Activated naive CD8-positive, alpha-beta T cell treated with anti-CD3 and anti-CD28 coated beads for 36 hours (primary cell): Measurements from ENCODE around the gene SCYGR7. TPM values are rescaled to one million over a fixed set of nuclear protein-coding genes. Genes with fewer than 3 reads are reported as not detected.

Experiments
- DNase-seq: peaks from one replicate; pipeline ENCODE4 v3.0.0; 2021
- H3K27ac Mint-ChIP-seq: one replicate; pipeline ENCODE4 v1.8.0; 2022; ENCODE audit warnings: mild to moderate bottlenecking, moderate library complexity, mixed read lengths
- H3K27me3 Mint-ChIP-seq: one replicate; pipeline ENCODE4 v1.8.0; 2022; ENCODE audit warnings: mild to moderate bottlenecking, mixed read lengths
- H3K36me3 Mint-ChIP-seq: one replicate; pipeline ENCODE4 v1.8.0; 2021; ENCODE audit warnings: mild to moderate bottlenecking, mixed read lengths
- H3K4me1 Mint-ChIP-seq: one replicate; pipeline ENCODE4 v1.8.0; 2021; ENCODE audit warnings: mixed read lengths
- H3K4me3 Mint-ChIP-seq: one replicate; pipeline ENCODE4 v1.8.0; 2022; ENCODE audit warnings: mild to moderate bottlenecking, moderate library complexity, mixed read lengths
- H3K9me3 Mint-ChIP-seq: one replicate; pipeline ENCODE4 v1.8.0; 2022; ENCODE audit warnings: mixed read lengths
- total RNA-seq, 2 experiments: library from RNA; stranded (reverse); gene quantifications; one replicate each; pipeline ENCODE4 v1.2.3, GENCODE V29; 2021

The SCYGR7 gene, protein sequence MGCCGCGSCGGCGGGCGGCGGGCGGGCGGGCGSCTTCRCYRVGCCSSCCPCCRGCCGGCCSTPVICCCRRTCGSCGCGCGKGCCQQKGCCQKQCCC
- total RNA-seq, result not detected

DNA sequence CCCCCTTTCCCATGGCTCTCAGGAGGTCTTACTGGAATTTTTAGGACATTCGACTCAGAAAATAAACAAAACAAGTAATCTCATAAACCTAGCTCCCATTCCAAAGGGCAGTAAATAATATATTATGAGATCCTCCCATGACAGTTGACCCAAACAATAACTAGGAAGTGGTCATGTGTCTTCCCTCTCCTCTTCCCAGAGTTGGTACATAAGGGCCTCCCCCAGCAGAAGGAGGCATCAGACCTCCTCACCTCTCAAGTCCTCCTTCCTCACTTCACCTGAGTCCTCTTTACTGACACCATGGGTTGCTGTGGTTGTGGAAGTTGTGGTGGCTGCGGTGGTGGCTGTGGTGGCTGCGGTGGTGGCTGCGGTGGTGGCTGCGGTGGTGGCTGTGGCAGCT, at the start of gene SCYGR7:
Gene SCYGR7 (plus strand): TSS at position 301 of the 400 bp plus-strand sequence. CDS start 0 bp downstream, at position 301.
- Mint-ChIP-seq H3K9me3 (peaks cover 1% of the 10 kb centered on the region), H3K36me3 (no peaks in the 10 kb centered on the region)

DNA sequence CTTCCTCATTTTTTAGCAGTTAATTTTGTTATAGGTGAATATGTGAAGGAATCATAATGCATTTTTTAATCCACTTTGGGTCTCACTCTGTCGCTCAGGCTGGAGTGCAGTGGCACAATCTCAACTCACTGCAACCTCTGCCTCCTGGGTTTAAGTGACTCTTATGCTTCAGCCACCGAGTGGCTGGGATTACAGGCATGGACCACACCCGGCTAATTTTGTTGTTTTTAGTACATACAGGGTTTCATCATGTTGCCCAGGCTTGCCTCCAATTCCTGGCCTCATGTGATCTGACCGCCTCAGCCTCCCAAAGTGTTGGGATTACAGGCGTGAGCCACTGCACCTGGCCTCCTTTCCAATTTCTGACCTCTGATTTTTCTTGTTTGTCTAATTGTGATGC, 43.9 kb upstream of the SCYGR7 start:
- Mint-ChIP-seq H3K4me1 (no peaks in the 10 kb centered on the region), H3K4me3 (no peak overlapping the region), H3K9me3 (no peaks in the 10 kb centered on the region), H3K27ac (no peak overlapping the region), H3K36me3 (no peaks in the 10 kb centered on the region), H3K27me3 (peaks cover 27% of the 10 kb centered on the region)
- DNase-seq, result no peak

More for the DNA sequence above, at the start of gene SCYGR7:
- no peak for DNase-seq
- peaks cover 11% of the 10 kb centered on the region for H3K27me3 Mint-ChIP-seq
- H3K4me3 Mint-ChIP-seq, result no peak within 1 kb of the TSS
- H3K4me1 Mint-ChIP-seq, result no peaks in the 10 kb centered on the region
- H3K27ac Mint-ChIP-seq, result no peak within 1 kb of the TSS

DNA sequence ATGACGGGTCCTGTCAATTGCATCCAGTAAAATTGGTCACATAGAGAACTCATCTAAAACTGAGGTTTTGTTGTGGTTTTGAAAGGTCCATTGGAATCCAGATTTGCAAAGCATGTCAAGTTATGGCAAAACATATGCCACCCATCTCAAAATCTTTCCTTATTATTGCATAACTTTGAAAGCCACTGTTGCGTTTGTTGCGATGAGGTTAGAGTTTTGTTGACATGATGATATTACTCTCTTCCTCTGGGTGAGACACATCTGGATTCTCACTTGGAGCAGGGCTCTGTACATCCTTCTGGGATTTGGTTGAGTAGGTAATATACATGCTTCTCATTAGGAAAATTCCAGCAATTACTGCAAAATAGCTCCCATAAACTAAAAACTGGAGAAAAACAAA, 40.9 kb upstream of the SCYGR7 start:
- Mint-ChIP-seq H3K4me3 (no peak overlapping the region), H3K9me3 (no peaks in the 10 kb centered on the region), H3K27ac (no peak overlapping the region), H3K4me1 (no peaks in the 10 kb centered on the region), H3K27me3 (peaks cover 51% of the 10 kb centered on the region), H3K36me3 (no peaks in the 10 kb centered on the region)
- DNase-seq, result no peak

DNA sequence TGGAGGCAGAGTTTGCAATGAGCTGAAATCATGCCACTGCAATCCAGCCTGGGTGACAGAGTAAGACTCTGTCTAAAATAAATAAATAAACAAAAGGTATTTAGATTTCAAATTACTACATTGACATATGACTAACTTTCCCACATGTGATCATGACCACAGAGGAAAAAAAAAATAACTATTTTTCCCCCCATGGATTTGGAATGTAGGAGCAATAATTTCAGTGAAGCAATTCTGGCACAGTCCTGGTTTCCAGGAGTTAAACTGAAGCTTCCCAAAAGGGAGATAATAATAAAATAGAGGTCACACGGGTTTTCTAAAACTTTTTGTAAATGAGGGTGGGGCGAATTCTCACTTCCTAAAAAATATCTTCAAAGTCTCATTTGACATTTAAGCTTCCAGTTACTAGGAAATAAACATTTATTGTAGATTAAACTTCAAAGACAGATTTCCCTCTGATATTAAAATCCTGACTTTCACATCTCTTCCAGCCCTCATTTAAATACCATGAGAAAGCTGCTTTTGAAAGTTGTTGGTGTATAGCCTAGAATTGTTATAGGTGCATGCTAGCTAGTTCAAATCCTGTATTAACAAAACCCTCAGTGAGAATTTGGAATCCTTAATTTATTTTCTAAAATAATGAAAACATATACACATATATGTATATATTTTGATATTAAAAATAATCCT, 31.0 kb upstream of the SCYGR7 start:
- Mint-ChIP-seq H3K36me3 (no peaks in the 10 kb centered on the region), H3K27ac (no peak overlapping the region)

DNA sequence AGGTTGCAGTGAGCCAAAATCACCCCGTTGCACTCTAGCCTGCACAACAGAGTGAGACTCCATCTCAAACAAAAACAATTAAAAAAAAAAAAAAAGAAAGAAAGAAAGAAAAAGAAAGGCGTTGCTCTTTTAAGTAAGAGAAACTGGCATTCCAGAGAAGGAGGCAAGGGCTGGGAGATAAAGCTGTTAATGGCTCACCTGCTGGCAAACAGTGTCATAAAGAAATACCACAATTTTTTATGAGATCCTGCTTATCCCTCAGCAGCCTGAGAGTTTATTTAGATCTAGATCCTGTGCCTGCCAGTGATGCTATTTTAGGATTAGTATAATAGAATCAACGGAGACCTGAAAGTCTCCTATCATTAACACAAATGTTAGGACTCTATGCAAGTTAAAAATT, 26.6 kb upstream of the SCYGR7 start:
- Mint-ChIP-seq H3K36me3 (no peaks in the 10 kb centered on the region), H3K27me3 (peaks cover 15% of the 10 kb centered on the region), H3K4me1 (no peaks in the 10 kb centered on the region), H3K27ac (no peak overlapping the region), H3K4me3 (no peak overlapping the region), H3K9me3 (no peaks in the 10 kb centered on the region)
- no peak for DNase-seq

More for the DNA sequence above, 31.0 kb upstream of the SCYGR7 start:
- H3K9me3 Mint-ChIP-seq, result no peaks in the 10 kb centered on the region
- DNase-seq, result no peak
- H3K27me3 Mint-ChIP-seq, result peaks cover 15% of the 10 kb centered on the region
- H3K4me3 Mint-ChIP-seq, result no peak overlapping the region
- H3K4me1 Mint-ChIP-seq, result no peaks in the 10 kb centered on the region

DNA sequence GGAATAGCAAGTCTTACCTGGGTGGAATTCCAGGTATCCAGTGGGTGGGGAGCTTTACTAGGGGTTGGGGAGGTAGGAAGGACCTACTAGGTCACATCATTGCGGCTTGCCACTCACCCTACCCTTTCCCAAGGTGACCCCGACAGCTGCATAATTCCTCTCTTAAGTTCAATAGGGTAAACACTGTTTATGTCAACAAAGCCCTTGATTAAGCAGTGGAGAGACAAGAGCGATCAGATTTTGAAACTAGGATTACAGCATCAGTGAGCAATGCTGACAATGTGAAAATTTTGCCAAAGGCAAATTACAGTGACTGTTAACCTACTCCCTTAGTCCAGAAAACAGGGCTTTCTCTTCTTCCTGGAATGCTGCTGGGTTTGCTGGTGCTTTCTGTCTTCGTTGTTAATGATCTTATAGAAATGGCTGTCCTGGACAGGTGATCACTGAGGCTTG, 24.8 kb upstream of the SCYGR7 start:
- DNase-seq, result no peak
- H3K4me3 Mint-ChIP-seq, result no peak overlapping the region
- H3K36me3 Mint-ChIP-seq, result no peaks in the 10 kb centered on the region
- peaks cover 15% of the 10 kb centered on the region for H3K27me3 Mint-ChIP-seq
- no peaks in the 10 kb centered on the region for H3K9me3 Mint-ChIP-seq
- no peak overlapping the region for H3K27ac Mint-ChIP-seq
- no peaks in the 10 kb centered on the region for H3K4me1 Mint-ChIP-seq

DNA sequence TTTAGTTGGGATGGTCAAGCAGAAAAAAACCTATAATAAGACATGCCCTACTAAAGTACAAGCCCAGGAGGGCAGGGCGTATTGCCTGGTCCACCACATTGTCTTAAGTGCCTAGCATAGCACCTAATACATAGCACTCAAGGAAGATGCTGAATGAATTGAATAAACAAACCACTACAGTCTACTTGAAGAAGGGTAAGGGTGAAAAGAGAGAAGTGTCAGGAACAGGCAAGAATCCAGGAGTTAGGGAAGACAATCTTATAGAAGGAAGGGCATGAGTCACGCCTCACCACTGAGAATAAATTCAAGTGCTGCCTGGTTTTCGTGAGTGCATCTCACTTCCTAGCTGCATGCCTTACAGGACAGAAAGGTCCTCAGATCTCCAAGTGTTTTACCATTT, 24.2 kb upstream of the SCYGR7 start:
- no peak for DNase-seq
- Mint-ChIP-seq H3K4me3 (no peak overlapping the region), H3K4me1 (no peaks in the 10 kb centered on the region), H3K9me3 (no peaks in the 10 kb centered on the region), H3K27ac (no peak overlapping the region), H3K27me3 (peaks cover 15% of the 10 kb centered on the region), H3K36me3 (no peaks in the 10 kb centered on the region)

DNA sequence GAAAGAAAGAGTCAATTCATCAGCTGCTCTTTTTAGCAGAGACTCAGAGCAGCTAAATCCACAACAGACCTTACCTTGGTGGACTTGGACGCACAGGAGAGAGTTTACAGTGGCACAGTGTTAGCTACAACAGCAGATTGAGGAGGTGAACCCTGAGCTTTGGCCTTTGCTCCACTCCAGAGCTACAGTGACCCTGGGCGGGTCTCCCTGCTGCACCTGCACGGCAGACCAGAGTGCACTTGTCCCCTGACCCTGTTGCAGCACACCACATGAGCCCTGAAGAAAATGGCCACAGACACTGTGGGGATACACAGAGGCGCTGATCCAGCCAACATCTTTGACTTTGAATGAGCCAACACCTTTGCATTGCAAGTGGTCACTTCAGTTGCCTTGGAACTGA, 21.3 kb upstream of the SCYGR7 start:
- DNase-seq, result no peak
- H3K27me3 Mint-ChIP-seq, result peaks cover 11% of the 10 kb centered on the region
- no peaks in the 10 kb centered on the region for H3K4me1 Mint-ChIP-seq
- H3K36me3 Mint-ChIP-seq, result no peaks in the 10 kb centered on the region
- H3K4me3 Mint-ChIP-seq, result no peak overlapping the region
- no peaks in the 10 kb centered on the region for H3K9me3 Mint-ChIP-seq
- no peak overlapping the region for H3K27ac Mint-ChIP-seq

DNA sequence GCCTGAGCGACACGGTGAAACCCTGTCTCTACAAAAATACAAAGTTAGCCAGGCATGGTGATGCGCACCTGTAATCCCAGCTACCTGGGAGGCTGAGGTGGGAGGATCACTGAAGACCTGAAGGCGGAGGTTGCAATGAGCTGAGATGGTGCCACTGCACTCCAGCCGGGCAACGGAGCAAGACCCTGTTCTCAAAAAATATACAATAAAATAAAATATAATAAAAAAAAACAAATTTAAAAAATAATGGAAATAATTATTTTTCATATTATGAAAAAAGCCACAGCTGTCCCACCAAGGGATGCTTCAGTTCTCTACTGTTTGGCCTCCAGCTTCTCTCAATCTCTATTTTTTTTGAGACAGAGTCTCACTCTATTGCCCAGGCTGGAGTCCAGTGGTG, 20.7 kb upstream of the SCYGR7 start:
- Mint-ChIP-seq H3K27me3 (peaks cover 9% of the 10 kb centered on the region), H3K36me3 (no peaks in the 10 kb centered on the region), H3K4me1 (no peaks in the 10 kb centered on the region), H3K9me3 (no peaks in the 10 kb centered on the region), H3K4me3 (no peak overlapping the region), H3K27ac (no peak overlapping the region)
- no peak for DNase-seq

DNA sequence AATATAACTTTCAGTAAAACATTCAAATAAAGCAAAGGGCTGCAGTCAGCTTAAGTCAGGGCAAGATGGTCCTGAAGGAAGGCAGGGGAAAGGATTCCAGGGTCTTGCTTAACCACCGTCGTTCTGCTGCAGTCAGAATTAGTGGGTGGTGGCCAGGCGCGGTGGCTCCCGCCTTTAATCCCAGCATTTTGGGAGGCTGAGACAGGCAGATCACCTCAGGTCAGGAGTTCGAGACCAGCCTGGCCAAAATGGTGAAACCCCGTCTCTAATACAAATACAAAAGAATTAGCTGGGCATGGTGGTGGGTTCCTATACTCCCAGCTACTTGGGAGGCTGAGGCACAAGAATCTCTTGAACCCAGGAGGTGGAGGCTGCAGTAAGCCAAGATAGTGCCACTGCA, 17.1 kb upstream of the SCYGR7 start:
- Mint-ChIP-seq H3K36me3 (no peaks in the 10 kb centered on the region), H3K27ac (no peak overlapping the region), H3K9me3 (no peaks in the 10 kb centered on the region), H3K27me3 (peaks cover 18% of the 10 kb centered on the region), H3K4me3 (no peak overlapping the region), H3K4me1 (no peaks in the 10 kb centered on the region)
- no peak for DNase-seq

DNA sequence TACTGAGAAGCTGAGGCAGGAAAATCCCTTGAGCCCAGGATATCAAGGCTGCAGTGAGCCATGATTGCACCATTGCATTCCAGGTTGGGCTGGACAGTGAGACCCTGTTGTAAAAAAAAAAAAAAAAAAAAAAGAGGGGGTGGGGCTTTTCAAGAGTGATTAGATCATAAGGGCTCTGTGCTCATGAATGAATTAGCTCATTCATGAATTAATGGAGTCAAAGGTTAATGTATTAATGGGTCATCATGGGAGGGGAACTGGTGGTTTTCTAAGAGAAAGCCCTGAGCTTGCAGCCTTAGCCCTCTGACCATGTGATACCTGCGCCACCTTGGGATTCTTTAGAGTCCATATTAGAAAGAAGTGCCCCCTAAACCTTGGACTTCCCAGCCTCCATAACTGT, 14.8 kb upstream of the SCYGR7 start:
- no peaks in the 10 kb centered on the region for H3K36me3 Mint-ChIP-seq
- H3K27ac Mint-ChIP-seq, result no peak overlapping the region
- no peaks in the 10 kb centered on the region for H3K9me3 Mint-ChIP-seq
- H3K27me3 Mint-ChIP-seq, result peaks cover 34% of the 10 kb centered on the region
- no peak overlapping the region for H3K4me3 Mint-ChIP-seq
- DNase-seq, result no peak
- H3K4me1 Mint-ChIP-seq, result no peaks in the 10 kb centered on the region

DNA sequence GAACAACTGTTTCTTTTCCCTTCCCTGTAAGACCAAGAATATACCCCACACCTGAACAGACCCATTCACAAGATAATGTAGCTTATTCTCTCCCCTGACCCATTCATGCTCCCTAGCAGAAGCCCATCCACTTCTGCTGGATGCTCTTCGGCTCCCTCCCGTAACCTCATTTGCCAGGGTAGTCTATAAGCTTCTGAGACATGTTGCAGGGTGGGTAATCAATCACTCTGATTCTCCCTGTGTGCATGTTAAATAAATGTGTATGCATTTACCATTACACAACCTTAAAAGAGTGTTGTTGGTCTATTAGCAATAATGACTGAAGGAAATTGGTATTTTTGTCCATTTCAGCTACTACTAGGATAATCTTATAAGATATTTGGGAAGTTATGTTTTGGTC, 11.6 kb upstream of the SCYGR7 start:
- no peak overlapping the region for H3K27ac Mint-ChIP-seq
- H3K4me3 Mint-ChIP-seq, result no peak overlapping the region
- H3K27me3 Mint-ChIP-seq, result peaks cover 51% of the 10 kb centered on the region
- no peaks in the 10 kb centered on the region for H3K36me3 Mint-ChIP-seq
- no peaks in the 10 kb centered on the region for H3K9me3 Mint-ChIP-seq
- DNase-seq, result no peak
- H3K4me1 Mint-ChIP-seq, result no peaks in the 10 kb centered on the region

DNA sequence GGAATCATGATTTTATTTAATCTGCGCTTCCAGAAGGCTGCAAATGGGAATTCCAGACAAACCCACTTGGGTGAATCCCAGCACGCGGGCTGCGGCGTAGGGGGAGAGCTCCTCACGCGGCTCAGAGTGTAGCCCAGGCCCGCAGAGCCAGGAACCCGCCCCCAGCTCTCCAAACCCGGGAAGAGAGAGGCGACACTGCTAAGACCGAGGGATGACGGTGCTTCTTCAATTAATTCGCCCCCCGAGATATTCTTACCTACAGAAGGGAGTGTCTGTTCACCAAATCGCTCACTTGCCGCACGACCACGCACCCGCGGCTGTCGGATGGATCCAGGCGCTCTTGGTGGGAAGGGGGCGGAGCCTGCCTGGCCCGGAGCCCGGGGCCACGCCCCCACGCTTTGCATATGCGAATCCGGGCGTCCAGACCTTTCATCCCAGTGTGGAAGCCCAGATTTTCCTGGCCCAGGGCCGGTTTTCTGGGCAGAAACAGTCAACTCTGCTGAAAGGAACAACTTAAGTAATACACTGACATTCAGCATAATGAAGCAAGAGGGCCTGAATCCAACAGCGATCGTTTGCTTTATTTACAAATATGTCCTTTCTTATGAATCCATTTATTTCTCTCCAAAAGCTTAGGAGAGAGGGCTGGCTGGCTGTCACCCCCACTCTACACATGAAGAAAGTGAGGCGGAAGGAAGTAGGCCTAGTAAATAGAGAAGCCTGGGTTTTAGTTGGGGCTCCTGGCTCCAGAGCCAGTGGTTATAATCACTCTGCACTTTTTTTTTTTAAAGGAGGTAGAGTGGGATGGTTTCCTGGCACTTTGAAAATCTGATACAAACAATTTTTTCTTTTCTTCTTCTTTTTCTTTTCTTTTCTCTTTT, 10.2 kb upstream of the SCYGR7 start, which contains the start of gene SLC19A3:
Gene SLC19A3 (minus strand): TSS at position 342 of the 881 bp plus-strand sequence. CDS start 15,710 bp downstream, outside the sequence.
- H3K27ac Mint-ChIP-seq, result no peak within 1 kb of the TSS
- peak within 1 kb of the TSS; percentile 8 for H3K4me3 Mint-ChIP-seq
- H3K4me1 Mint-ChIP-seq, result no peaks in the 10 kb centered on the region
- H3K9me3 Mint-ChIP-seq, result no peaks in the 10 kb centered on the region
- H3K27me3 Mint-ChIP-seq, result peaks cover 56% of the 10 kb centered on the region
- no peaks in the 10 kb centered on the region for H3K36me3 Mint-ChIP-seq
- DNase-seq, result peak; percentile 14

DNA sequence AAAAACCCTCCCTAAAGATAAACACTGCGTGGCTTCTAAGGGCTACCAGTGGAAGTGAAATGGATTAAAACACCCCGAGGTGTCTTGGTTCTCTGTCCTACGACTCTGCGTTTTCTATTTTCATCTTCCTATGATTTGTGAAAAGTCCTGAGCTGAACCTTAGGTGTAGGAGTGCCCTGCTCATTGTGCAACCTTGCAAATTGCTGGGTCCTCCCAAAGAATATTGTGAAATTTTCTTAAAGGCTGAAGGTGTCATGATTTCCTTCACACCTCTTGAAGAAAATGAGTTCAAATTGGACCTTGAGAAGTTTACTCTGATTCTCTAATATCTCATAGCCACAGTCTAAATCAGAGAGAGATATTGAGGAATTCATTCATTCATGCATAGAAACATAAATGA, 8.5 kb upstream of the SCYGR7 start:
- no peaks in the 10 kb centered on the region for H3K36me3 Mint-ChIP-seq
- no peaks in the 10 kb centered on the region for H3K9me3 Mint-ChIP-seq
- no peaks in the 10 kb centered on the region for H3K4me1 Mint-ChIP-seq
- no peak overlapping the region for H3K27ac Mint-ChIP-seq
- no peak for DNase-seq
- H3K4me3 Mint-ChIP-seq, result no peak overlapping the region
- H3K27me3 Mint-ChIP-seq, result peaks cover 57% of the 10 kb centered on the region

DNA sequence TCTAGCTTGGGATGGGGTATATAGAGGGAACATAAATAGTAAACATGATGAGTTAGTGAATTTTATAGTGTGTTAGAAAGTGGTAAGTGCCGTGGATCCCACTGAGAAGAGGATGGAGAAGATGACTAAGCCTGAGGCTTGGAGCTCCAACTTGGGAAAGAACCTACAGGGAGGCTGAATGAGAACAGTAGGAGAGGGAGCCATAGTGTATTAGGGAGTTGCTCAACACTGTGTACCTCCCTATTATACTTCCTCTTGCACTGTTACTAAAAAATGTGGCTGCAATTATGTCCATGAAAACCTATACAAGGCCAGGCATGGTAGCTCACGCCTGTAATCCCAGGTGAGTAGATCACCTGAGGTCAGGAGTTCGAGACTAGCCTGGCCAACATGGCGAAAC, 7.5 kb upstream of the SCYGR7 start:
- Mint-ChIP-seq H3K36me3 (no peaks in the 10 kb centered on the region), H3K4me3 (no peak overlapping the region), H3K4me1 (no peaks in the 10 kb centered on the region), H3K9me3 (no peaks in the 10 kb centered on the region), H3K27ac (no peak overlapping the region), H3K27me3 (peaks cover 48% of the 10 kb centered on the region)
- DNase-seq, result no peak
